ENCODE results near the gene SNX7.

SNX7 gene

GRCh38 chr1:98696077-98696476 is 34.6 kb downstream of the SNX7 start:
- no peak for DNase-seq (ENCODE audit: low spot score)

GRCh38 chr1:98697781-98698180 is 36.3 kb downstream of the SNX7 start:
- no peak for DNase-seq (ENCODE audit: low spot score)

DNA sequence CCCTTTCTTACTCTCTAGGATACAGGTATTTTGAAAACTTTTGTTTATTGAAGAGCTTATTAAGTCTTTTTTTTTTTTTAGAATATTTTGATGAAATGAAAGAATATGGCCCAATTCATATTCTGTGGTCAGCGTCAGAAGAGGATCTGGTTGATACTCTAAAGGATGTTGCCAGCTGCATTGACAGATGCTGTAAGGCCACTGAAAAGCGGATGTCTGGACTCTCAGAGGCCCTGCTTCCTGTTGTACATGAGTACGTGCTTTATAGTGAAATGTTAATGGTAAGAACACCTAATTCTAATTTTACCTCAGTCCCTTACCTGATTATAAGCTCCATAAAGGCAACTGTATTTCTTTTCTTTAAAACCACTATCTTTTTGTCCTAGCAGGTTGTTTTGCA is 37.1 kb downstream of the SNX7 start:
- DNase-seq (ENCODE audit: low spot score): no peak

- DNase-seq (ENCODE audit: low spot score): no peak
Observed at GRCh38 chr1:98700228-98700627, 38.7 kb downstream of the SNX7 start.

DNA sequence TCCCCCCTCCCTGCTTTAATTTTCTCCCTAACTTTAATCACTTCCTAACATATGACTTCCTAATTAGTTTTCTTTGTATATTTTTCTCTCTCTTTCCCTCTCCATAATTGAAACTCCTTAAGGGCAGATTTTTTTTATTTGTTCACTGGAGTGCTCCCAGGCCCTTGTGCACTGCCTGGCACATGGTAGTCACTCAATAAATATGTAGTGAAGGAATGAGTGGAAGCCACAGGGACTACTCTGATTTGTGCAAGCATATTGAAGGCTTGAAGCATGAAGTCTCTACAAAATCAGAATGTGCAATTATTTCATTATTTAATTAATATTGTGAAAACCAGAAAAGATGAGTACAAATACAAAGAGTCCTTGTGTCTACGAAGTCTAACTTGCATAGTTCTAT is 41.5 kb downstream of the SNX7 start:
- no peak for DNase-seq (ENCODE audit: low spot score)

- DNase-seq (ENCODE audit: low spot score): no peak
Observed at GRCh38 chr1:98704474-98704873, 43.0 kb downstream of the SNX7 start.

GRCh38 chr1:98704971-98705370 is 43.5 kb downstream of the SNX7 start:
- DNase-seq (ENCODE audit: low spot score): no peak

DNA sequence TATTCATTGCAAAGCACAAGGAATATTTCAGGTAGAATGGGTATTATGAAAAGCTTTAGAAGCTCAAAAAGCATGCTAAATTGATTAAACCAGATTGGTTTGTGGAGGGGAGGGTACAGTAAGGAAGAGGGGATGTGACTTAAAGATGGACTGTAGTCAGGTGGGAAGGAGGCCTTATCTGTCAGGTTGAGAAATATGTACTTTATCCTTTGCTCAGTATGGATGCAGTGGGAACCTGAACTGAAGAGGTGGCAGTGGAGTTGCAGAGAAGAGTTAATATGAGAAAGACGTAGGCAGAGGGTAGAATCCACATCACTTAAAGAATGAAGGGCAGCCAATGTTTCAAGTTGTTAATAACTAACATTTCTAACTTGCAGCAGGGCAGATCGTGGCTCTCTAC is 44.1 kb downstream of the SNX7 start:
- no peak for DNase-seq (ENCODE audit: low spot score)

DNA sequence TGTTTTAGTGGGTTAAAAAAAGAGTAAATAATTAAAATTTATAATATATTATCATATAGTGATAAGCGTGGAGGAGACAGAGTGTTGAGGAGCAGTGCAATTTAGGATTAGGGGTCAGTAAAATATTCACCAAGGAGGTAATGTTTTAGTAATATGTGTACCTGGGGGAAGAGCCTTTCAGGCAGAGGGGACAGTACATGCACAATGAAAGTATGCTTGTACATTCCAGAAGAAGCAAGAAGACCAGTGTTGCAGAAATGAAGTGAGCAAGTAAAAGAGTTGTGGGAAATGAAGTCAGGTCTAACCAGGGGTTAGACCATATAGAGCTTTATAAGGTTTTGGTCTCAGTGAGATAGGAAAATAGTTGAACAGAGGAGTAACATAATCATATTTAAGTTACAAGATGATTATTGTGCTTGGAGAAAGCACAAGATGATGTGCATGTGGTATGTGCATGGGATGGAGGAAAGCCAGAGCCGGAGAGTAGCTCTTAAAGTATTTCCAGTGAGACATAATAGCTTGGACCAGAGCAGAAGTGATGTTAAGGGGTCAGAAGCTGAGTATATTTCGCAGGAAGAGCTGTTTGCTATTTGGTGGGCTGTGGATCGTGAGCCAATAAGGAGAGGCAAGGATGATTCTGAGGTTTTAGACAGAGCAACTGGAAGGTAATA is 44.8 kb downstream of the SNX7 start:
- DNase-seq (ENCODE audit: low spot score): no peak

- DNase-seq (ENCODE audit: low spot score): no peak
Observed at GRCh38 chr1:98707556-98707955, 46.0 kb downstream of the SNX7 start.

- DNase-seq (ENCODE audit: low spot score): no peak
Observed at GRCh38 chr1:98709906-98710305, 48.4 kb downstream of the SNX7 start.

GRCh38 chr1:98723574-98723973 is 62.1 kb downstream of the SNX7 start:
- DNase-seq (ENCODE audit: low spot score): no peak

- no peak for DNase-seq (ENCODE audit: low spot score)
Observed at GRCh38 chr1:98732985-98733781, 71.7 kb downstream of the SNX7 start.

- DNase-seq (ENCODE audit: low spot score): no peak
Observed at GRCh38 chr1:98733782-98734112, 72.2 kb downstream of the SNX7 start.

GRCh38 chr1:98735756-98736155 is 74.2 kb downstream of the SNX7 start:
- no peak for DNase-seq (ENCODE audit: low spot score)

DNA sequence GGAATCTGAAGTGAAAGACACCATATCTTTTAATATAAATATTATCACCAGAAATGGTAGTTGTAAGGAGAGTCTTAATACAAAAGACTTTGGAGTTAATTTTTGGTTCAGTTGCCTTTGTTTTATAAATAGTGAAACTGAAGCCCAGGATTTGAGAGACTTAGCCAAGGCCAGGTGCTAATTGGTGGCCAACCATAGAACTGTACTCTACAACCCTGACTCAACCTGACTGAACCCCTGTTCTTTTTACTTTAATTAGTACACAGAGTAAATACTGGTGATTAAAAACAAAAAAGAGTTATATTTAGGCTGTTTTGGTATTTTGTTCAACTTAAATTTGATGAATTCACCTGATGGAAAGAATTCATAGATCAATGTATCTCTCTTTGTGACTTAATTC is 76.3 kb downstream of the SNX7 start:
- no peak for DNase-seq (ENCODE audit: low spot score)

- DNase-seq (ENCODE audit: low spot score): no peak
Observed at GRCh38 chr1:98739762-98740161, 78.2 kb downstream of the SNX7 start.

- no peak for DNase-seq (ENCODE audit: low spot score)
Observed at GRCh38 chr1:98741164-98741563, 79.6 kb downstream of the SNX7 start.

DNA sequence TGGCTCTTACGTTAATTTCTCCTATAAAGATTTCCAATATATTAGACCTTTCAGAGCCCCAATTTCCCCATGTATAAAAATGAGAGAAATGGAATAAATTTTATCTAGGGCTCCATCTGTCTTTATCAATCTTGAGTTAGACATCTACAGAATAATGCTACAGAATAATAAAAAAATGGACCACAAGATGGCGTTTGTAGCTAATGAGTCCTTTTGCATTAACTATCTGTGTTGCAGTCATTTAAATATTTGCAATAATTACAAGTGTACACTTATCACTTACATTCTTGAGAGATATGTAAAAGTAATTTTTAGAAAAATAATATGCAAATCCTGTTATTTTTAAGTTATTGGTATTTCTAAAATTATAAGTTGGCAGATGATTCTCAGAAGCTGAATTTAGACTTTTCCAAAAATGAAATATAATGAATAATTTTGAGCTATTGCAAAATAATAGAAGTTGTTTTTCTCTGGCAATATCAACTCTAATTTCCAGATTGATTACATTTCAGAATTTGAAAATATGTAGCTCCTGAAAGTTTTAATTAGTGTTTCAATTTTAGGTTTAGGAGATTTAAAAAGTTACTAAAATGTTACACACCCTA is 87.7 kb downstream of the SNX7 start:
- DNase-seq (ENCODE audit: low spot score): no peak

GRCh38 chr1:98754176-98754575 is 92.7 kb downstream of the SNX7 start:
- no peak for DNase-seq (ENCODE audit: low spot score)

GRCh38 chr1:98761219-98761865 is 99.8 kb downstream of the SNX7 start:
- DNase-seq (ENCODE audit: low spot score): no peak

GRCh38 chr1:98763488-98764150 is 102.1 kb downstream of the SNX7 start:
- DNase-seq (ENCODE audit: low spot score): no peak
